ENCODE measurements around the gene GPR39.

DNA sequence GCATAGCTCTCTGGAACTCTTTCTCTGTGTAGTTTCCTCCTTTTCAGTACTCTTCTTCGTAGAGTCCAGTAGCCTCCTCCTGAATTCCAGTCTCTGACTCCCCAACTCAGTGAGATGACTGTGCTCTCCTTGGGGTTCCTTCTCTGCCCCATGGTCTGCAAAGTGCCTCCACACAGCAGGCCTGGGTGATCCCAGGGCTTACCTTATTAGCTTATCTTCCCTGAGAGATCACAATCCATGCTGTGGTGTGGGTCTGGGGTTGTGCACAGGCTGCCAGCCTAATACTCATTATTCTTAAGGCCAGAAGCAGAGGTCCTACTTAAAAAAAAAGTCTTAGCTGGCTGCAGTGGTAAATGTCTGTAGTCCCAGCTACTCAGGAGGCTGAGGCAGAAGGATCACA is 4.6 kb upstream of the GPR39 start:
- TF ChIP-seq, protein P1, sequence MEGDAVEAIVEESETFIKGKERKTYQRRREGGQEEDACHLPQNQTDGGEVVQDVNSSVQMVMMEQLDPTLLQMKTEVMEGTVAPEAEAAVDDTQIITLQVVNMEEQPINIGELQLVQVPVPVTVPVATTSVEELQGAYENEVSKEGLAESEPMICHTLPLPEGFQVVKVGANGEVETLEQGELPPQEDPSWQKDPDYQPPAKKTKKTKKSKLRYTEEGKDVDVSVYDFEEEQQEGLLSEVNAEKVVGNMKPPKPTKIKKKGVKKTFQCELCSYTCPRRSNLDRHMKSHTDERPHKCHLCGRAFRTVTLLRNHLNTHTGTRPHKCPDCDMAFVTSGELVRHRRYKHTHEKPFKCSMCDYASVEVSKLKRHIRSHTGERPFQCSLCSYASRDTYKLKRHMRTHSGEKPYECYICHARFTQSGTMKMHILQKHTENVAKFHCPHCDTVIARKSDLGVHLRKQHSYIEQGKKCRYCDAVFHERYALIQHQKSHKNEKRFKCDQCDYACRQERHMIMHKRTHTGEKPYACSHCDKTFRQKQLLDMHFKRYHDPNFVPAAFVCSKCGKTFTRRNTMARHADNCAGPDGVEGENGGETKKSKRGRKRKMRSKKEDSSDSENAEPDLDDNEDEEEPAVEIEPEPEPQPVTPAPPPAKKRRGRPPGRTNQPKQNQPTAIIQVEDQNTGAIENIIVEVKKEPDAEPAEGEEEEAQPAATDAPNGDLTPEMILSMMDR (IDR thresholded peaks at IDR 0.05) = no peak
- TF ChIP-seq POLR2A (IDR thresholded peaks at IDR 0.05) (no peak), POLR2AphosphoS5 (IDR thresholded peaks at IDR 0.05; ENCODE audit: insufficient read depth in 1 of 2, low read depth in 1 of 2) (no peak)

All from vagina (tissue), 2 donors.